ENCODE measurements around the gene NAT14. TPM values are rescaled to one million over a fixed set of nuclear protein-coding genes. Genes with fewer than 3 reads are reported as not detected.

The NAT14 gene
- total RNA-seq, 4 donors from 2014 or later, result 2.5 to 5.3 (median 4.1) TPM

DNA sequence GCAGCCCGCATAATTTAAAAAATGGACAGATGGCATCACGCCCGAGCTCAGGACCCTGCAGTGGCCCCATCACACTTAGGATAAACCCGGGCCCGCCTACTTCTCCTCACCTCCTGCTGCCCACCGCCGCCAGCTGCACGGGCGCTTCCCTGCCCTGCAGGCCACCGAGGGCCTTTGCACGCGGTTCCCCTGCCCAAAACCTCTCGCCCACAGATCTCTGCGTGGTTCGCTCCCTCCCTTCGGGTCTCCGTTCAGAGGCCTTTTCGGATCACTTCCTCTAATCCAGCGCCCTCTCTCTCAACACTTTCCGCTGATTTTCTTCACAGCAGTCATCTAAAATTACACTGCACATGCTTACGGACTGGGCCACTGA lies 43.7 kb upstream of the NAT14 start:
- intact Hi-C loops (cut with DNase I; ENCODE audit: low total_unique reads), result no loop called here
- DNase-seq (ENCODE audit: low spot score in 2 of 2), result no peak
- H3K4me3 ChIP-seq (ENCODE audit: low read depth, poor library complexity, severe bottlenecking), result no peak overlapping the region
- 4 to 6% methylated on average over 21 of the region's 21 CpGs for WGBS, 2 donors
- TF ChIP-seq, protein P1, sequence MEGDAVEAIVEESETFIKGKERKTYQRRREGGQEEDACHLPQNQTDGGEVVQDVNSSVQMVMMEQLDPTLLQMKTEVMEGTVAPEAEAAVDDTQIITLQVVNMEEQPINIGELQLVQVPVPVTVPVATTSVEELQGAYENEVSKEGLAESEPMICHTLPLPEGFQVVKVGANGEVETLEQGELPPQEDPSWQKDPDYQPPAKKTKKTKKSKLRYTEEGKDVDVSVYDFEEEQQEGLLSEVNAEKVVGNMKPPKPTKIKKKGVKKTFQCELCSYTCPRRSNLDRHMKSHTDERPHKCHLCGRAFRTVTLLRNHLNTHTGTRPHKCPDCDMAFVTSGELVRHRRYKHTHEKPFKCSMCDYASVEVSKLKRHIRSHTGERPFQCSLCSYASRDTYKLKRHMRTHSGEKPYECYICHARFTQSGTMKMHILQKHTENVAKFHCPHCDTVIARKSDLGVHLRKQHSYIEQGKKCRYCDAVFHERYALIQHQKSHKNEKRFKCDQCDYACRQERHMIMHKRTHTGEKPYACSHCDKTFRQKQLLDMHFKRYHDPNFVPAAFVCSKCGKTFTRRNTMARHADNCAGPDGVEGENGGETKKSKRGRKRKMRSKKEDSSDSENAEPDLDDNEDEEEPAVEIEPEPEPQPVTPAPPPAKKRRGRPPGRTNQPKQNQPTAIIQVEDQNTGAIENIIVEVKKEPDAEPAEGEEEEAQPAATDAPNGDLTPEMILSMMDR (IDR thresholded peaks at IDR 0.05), result no peak
- no peak for TF ChIP-seq POLR2A (IDR thresholded peaks at IDR 0.05)

DNA sequence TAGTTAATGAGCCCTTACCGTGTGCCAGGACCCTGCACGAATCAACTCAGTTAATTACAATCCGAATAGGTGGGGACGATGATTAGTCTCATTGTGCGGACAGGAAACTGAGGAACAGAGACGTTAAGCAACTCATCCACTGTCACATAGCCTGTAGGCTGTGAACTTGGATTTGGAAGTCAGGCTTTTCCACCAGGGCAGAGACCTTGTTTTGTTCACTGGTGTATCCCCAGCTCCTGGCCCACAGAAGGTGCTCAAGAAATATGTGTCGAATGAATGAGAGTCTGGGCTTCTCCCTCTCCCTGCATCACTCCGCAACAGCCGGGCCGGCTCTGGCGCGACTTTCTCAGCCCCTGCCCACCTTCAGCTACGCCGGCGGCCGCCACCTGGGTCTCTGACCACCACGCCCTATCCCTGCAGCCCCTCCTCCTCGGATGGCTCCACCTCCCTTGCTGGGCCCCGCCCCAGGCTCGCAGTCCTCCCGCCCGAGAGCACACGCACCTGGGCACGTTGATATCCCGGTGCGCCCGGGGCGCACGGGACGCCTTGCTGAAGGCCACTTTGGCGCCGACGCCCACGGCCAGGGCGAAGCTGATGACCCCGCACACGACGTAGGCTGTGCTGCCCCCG lies 43.2 kb upstream of the NAT14 start:
- no peak for TF ChIP-seq POLR2A (IDR thresholded peaks at IDR 0.05)
- no peak for DNase-seq (ENCODE audit: low spot score in 2 of 2)
- no peak overlapping the region for H3K4me3 ChIP-seq (ENCODE audit: low read depth, poor library complexity, severe bottlenecking)
- intact Hi-C loops (cut with DNase I; ENCODE audit: low total_unique reads), result no loop called here
- WGBS, 2 donors, result 3 to 5% methylated on average over 22 to 35 of the region's 39 CpGs

DNA sequence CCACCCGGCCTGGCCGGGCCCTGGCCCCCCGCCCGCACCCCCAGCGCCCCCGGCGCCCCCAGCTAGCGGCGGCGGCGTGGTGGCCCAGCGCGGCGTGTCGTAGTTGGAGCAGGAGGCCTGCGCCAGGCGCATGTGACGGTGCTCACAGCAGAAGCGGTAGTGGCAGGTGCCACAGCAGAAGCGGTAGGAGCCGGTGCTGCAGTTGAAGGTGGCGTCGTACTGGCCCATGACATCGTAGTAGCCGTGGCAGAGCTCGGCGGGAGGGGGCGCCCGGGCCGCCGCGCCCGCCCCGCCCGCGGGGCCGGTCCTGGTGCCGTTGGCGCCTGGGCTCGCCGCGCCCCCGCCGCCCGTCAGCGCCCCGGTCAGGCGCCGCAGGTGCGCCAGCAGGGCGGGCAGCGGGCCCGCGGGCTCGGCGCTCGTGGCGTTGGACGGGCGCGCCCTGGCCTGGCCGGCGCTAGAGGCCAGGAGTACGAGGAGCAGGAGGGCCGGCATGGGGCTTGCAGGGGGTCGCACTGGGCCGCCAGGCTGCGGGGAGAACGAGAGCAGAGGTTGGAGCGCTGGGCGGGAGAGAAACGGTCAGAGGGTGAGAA lies 42.5 kb upstream of the NAT14 start:
- WGBS, 2 donors, result 1 to 2% methylated on average over 17 of the region's 72 CpGs
- H3K4me3 ChIP-seq (ENCODE audit: low read depth, poor library complexity, severe bottlenecking), result no peak overlapping the region

DNA sequence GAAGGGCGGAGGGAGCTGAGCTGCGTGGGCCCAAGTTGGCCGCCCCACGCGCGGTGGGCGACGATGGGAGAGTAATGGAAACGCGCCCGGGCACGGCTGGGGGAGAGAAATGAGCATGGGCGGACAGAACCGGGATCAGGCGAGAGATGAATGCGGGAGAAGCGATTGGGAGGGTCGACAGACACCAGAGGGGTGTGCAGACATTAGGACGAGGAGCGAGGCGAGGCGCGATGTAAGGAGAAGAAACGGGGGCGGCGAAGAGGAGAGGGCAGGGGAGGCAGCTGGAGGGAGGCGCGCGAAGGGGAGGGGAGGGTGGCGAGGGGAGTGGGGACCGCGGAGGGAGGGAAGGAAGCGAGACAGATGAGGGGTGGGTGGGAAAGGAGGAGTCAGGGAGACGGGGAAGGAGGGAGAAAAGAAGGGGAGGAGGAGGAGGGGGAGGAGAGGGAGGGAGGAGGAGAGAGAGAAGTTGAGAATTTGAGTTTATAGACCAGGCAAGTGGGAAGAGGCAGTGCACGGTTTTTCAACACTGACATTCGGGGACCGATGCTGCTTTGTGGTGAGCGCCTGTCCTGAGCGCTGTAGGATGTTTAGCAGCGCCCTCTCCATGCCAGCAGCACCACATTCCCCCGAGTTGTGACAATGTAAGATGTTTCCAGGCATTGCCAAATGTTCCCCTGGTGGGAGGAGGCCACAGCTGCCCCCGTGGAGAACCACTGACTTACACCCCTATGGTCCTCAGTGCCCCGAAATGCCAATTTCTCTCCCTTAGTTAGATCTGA lies 41.8 kb upstream of the NAT14 start, which contains the start of gene SHISA7:
SHISA7 (minus strand) TSS at position 256 of the 779 bp plus-strand sequence. CDS start 437 bp downstream, outside the sequence.
- WGBS, 2 donors, result 1% methylated on average over 43 of the region's 43 CpGs
- H3K4me3 ChIP-seq (ENCODE audit: low read depth, poor library complexity, severe bottlenecking), result no peak within 1 kb of the TSS
- intact Hi-C loops (cut with DNase I; ENCODE audit: low total_unique reads), result no loop called here
- TF ChIP-seq, protein P1 (IDR thresholded peaks at IDR 0.05), result no peak
- TF ChIP-seq POLR2A (IDR thresholded peaks at IDR 0.05), result no peak
- DNase-seq (ENCODE audit: low spot score in 2 of 2), result no peak

More for the DNA sequence above, 42.5 kb upstream of the NAT14 start:
- intact Hi-C loops (cut with DNase I; ENCODE audit: low total_unique reads), result no loop called here
- TF ChIP-seq, protein P1 (IDR thresholded peaks at IDR 0.05), result no peak
- no peak for TF ChIP-seq POLR2A (IDR thresholded peaks at IDR 0.05)
- no peak for DNase-seq (ENCODE audit: low spot score in 2 of 2)

DNA sequence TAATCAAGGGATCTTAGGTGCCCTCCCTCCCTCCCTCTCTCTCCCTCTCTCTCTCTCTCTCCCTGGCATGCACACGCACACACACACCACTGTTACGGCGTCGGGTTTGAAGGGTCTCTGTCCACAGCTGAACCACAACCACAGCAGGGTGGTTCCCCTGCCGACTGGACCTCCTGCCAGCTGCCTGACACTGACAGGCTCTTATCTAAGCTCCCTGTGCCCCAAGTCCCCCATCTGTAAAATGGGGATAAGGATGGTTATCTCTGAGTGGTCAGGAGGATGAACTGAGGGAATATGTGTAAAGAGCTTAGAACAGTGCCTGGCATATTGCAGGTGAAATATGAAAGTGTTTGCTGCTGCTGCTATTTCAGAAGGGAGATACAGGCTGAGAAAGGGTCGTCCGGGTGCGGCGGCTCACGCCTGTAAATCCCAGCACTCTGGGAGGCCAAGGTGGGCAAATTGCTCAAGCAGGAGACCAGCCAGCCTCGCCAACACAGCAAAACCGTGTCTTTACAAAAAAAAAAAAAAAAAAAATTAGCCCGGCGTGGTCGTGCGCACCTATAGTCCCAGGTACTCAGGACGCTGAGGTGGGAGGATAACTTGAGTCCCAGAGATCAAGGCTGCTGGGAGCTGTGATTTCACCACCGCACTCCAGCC lies 41.0 kb upstream of the NAT14 start:
- H3K4me3 ChIP-seq (ENCODE audit: low read depth, poor library complexity, severe bottlenecking), result no peak overlapping the region
- no peak for DNase-seq (ENCODE audit: low spot score in 2 of 2)
- WGBS, 2 donors, result 29 to 44% methylated on average over 18 of the region's 18 CpGs
- intact Hi-C loops (cut with DNase I; ENCODE audit: low total_unique reads), result no loop called here
- TF ChIP-seq, protein P1 (IDR thresholded peaks at IDR 0.05), result no peak
- TF ChIP-seq POLR2A (IDR thresholded peaks at IDR 0.05), result no peak

DNA sequence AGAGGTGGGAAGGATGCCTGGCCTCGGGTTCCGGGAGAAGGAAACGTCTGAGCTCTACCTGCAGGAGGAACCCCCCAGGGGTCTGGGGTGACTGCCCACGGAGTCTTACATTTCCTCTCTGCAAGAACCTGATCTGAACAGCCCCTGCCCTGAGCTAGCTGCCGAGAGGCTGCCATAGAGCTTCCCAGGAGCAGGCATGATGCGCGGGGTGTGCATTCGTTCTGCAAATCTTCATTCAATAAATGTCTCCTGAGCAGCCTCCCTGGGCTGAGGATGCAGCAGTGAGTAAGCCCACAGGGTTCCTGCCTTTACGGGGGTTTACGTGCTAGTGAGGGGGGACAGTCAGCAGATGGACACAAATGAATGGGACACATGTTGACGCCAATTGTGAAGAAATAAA lies 40.3 kb upstream of the NAT14 start:
- no peak for DNase-seq (ENCODE audit: low spot score in 2 of 2)
- intact Hi-C loops (cut with DNase I; ENCODE audit: low total_unique reads), result no loop called here
- TF ChIP-seq, protein P1 (IDR thresholded peaks at IDR 0.05), result no peak
- no peak for TF ChIP-seq POLR2A (IDR thresholded peaks at IDR 0.05)
- WGBS, 2 donors, result 35 to 47% methylated on average over 10 of the region's 11 CpGs
- H3K4me3 ChIP-seq (ENCODE audit: low read depth, poor library complexity, severe bottlenecking), result no peak overlapping the region

Data from lower leg skin (tissue), 4 donors.